ENCODE measurements around the gene CARD9. TPM values are rescaled to one million over a fixed set of nuclear protein-coding genes. Genes with fewer than 3 reads are reported as not detected.
A peak's percentile ranks its signal among the peaks of the same experiment; 100 is the strongest.

Gene CARD9
- polyA plus RNA-seq, 6 donors from 2014 or later: 0.16 to 0.52 (median 0.33) TPM; not detected in 1

DNA sequence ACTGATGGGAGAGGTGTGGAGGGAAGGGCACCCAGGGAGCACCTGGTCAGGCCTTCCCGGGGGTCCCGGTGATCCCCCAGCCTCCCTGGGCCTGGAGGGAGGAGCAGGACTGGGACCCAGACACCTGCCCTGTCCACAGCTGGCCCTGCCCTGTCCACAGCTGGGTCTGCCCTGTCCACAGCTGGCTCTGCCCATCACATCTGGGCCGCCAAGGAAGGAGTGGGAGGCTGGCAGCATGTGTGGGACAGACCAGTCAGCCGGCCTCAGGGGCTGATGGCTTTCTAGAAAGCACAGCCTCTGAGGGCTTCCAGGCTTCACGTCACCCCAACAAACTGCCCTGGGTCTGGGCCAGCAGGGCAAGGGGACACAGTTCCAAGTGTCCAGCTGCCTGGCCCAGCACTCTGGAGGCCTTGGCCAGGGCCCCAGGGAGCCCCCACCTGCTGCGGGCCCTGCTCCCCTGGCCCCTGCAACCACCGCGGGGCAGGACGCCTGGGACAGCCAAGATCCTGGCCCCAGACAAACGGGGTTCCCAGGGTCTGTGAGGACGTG is 22.1 kb downstream of the CARD9 start:
- H3K27me3 Mint-ChIP-seq: no peaks in the 10 kb centered on the region
- DNase-seq: no peak
- no peaks in the 10 kb centered on the region for H3K4me1 Mint-ChIP-seq
- H3K9me3 Mint-ChIP-seq: no peaks in the 10 kb centered on the region
- H3K4me3 Mint-ChIP-seq: no peak overlapping the region
- ATAC-seq (ENCODE audit: low read depth in 2 of 2): no peak
- no peak overlapping the region for H3K27ac Mint-ChIP-seq
- H3K36me3 Mint-ChIP-seq: no peaks in the 10 kb centered on the region

DNA sequence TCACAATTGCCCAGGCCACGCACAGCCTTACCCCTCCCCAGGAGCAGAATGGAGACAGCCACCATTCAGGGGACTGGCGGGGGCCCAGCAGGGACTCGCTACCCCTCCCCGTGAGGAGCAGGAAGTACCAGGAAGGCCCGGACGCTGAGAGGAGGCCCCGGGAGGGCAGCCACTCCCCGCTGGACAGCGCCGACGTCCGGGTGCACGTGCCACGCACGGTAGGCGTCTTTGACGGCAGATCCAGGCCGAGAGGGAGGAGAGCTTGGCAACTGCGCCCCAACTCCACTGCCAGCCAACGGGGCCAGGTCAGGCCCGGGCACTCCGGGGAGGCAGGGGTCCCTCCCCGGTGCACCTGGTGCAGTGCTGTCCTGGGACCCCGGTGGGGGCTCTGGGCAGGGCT is 23.9 kb downstream of the CARD9 start:
- Mint-ChIP-seq H3K4me3 (no peak overlapping the region), H3K27me3 (no peaks in the 10 kb centered on the region), H3K9me3 (no peaks in the 10 kb centered on the region), H3K27ac (no peak overlapping the region), H3K4me1 (no peaks in the 10 kb centered on the region), H3K36me3 (no peaks in the 10 kb centered on the region)
- no peak for DNase-seq
- no peak for ATAC-seq (ENCODE audit: low read depth in 2 of 2)

DNA sequence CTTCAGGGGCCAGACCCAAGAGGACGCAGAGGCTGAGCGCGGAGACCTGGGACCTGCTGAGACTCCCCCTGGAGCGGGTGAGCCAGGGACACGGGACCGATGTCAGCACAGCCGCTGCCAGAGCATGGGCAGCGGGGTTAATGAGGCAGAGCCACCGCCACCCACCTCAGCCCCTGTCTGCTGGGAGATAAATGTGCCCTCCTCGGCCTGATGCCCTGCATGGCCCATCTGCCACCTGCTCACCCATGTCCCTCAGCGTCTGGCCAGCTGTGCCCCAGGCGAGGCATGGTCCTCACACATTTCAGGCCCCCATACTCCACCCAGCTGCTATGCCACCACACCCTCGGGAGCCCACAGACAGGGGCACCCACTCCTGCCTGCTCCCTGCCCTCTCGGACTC is 24.8 kb downstream of the CARD9 start:
- Mint-ChIP-seq H3K4me1 (no peaks in the 10 kb centered on the region), H3K4me3 (no peak overlapping the region), H3K27me3 (no peaks in the 10 kb centered on the region), H3K9me3 (no peaks in the 10 kb centered on the region), H3K36me3 (no peaks in the 10 kb centered on the region), H3K27ac (no peak overlapping the region)
- DNase-seq (no peak), ATAC-seq (ENCODE audit: low read depth in 2 of 2) (no peak)

DNA sequence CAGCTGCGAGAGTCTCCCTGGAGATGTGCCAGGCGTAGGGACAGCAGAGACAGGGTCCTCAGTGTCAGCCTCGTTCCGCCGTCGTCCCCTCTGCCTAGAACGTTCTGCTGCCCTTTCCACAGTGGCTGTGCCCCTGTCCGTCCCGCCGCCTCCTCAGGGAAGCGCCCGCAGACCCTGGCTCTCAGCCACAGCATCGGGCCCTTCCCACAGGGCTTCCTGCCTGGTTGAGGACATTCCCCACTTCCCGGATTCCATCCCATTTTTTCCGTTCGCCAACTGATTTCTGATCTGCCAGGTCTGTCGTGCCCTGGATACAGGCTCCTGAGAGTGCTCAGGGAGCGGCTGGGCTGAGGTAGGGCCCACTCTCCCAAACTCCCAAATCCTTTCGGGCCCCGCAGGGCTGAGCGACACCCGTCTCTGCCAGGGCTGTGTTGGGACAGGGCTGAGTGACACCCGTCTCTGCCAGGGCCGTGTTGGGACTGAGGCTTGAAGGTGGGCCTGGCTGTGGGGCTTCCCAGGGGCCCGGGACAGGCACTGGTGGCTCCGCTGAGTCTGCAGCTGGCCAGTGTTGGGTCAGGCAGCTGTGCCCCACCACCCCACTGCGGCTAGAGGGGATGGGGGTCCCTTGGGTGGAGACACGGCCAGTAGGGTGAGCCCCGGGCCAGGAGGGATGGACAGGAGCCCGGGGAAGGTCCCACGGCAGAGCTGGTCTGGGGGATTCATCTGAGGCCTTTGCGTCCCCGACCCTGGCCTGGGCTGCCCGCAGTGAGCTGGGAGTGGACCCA is 25.8 kb downstream of the CARD9 start:
- no peaks in the 10 kb centered on the region for H3K9me3 Mint-ChIP-seq
- H3K27me3 Mint-ChIP-seq: no peaks in the 10 kb centered on the region
- no peaks in the 10 kb centered on the region for H3K4me1 Mint-ChIP-seq
- H3K4me3 Mint-ChIP-seq: no peak overlapping the region
- ATAC-seq (ENCODE audit: low read depth in 2 of 2): no peak
- DNase-seq: no peak
- no peaks in the 10 kb centered on the region for H3K36me3 Mint-ChIP-seq
- H3K27ac Mint-ChIP-seq: peak overlapping the region in 2 of 6 donors; percentile 74 to 86

DNA sequence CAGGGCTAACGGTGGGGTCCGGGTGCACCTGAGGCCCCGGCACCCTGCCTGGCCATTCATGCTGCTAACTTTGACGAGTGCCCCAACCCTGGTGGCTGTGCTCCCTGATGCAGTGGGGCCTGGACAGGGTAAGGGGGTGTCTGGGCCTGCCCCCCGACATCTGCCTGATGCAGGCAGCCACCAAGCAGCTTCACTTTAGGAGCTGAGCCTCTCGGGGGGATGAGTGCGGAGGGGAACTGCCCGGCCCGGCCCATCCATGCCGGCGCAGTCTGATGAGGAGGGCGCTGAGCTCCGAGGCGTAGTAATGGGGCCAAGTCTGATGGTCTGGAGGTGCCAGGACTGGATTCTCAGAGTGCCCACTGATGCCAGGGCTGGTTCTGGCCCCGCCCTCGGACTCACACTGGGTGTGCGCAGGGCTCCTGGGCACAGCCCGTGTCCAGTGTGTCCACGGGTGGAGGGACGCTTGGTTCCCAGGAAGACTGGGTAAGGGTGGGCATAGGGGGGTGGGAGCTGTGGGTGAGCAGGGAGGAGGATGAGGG is 26.5 kb downstream of the CARD9 start:
- no peak for ATAC-seq (ENCODE audit: low read depth in 2 of 2)

DNA sequence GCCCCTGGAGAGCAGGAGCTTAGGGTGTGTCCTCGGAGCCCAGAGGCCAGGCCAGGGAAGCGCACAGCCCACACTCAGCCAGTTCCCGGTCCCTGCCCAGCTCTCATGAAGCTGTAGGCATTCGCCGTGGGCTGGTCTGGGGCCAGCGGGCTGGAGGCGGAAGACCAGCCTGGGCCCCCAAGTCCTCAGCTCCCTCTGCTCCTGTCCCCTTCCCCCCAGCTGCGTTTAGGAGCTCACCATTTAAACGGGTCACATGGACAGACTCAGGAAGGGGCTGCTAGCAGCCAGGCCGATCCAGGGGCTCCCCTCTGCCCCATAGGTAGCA is 27.4 kb downstream of the CARD9 start:
- Mint-ChIP-seq H3K9me3 (no peaks in the 10 kb centered on the region), H3K36me3 (no peaks in the 10 kb centered on the region), H3K4me3 (no peak overlapping the region), H3K27ac (no peak overlapping the region), H3K27me3 (no peaks in the 10 kb centered on the region), H3K4me1 (no peaks in the 10 kb centered on the region)
- ATAC-seq (ENCODE audit: low read depth in 2 of 2) (no peak), DNase-seq (no peak)

More for the DNA sequence above, 26.5 kb downstream of the CARD9 start:
- Mint-ChIP-seq H3K9me3 (no peaks in the 10 kb centered on the region), H3K4me3 (no peak overlapping the region), H3K27ac (no peak overlapping the region), H3K27me3 (no peaks in the 10 kb centered on the region), H3K36me3 (no peaks in the 10 kb centered on the region), H3K4me1 (no peaks in the 10 kb centered on the region)
- DNase-seq: no peak

DNA sequence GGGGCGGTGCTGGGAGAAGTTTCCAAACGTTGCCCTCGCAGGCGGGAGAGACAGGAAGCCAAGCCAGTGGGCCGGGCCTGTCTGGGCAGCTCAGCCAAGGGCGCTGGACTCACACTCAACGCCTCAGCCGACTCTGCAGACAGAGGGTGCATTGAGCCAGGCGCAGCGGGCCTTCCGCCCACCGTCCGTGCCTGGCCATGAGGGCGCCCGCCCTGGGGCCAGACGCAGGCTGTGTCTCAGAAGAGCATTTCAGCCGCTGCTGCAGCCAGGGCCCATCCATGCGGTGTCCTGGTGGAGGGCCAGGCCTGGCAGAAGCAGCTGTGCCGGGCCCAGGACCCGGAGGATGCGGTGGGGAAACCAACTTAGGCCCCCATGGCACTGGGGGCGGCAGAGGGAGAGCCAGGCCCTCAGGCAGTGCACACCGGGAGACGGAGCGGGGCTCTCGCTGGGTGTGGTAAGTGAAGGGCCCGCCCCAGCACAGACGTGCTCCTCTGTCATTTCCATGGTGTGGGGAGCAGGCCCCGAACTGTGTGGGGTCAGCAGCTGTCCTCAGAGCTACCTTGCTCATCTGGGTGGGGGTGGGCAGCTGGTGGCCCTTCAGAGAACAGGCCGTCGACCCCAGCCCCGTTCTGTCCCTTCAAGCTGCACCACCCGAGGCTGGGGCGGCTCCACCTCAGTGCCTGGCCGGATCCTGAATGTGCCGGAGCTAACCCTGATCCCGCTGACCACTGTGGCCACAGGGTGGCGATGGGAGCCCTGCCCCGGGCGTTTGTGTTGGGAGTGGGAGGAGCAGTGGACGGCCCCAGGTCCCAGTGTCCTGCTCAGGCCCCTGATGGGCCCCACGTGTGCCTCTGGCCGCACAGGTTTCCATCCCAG is 27.9 kb downstream of the CARD9 start:
- DNase-seq (no peak), ATAC-seq (ENCODE audit: low read depth in 2 of 2) (no peak)
- Mint-ChIP-seq H3K27me3 (no peaks in the 10 kb centered on the region), H3K4me3 (no peak overlapping the region), H3K9me3 (no peaks in the 10 kb centered on the region), H3K4me1 (no peaks in the 10 kb centered on the region), H3K27ac (peak overlapping the region in 1 of 6 donors; percentile 82), H3K36me3 (no peaks in the 10 kb centered on the region)

DNA sequence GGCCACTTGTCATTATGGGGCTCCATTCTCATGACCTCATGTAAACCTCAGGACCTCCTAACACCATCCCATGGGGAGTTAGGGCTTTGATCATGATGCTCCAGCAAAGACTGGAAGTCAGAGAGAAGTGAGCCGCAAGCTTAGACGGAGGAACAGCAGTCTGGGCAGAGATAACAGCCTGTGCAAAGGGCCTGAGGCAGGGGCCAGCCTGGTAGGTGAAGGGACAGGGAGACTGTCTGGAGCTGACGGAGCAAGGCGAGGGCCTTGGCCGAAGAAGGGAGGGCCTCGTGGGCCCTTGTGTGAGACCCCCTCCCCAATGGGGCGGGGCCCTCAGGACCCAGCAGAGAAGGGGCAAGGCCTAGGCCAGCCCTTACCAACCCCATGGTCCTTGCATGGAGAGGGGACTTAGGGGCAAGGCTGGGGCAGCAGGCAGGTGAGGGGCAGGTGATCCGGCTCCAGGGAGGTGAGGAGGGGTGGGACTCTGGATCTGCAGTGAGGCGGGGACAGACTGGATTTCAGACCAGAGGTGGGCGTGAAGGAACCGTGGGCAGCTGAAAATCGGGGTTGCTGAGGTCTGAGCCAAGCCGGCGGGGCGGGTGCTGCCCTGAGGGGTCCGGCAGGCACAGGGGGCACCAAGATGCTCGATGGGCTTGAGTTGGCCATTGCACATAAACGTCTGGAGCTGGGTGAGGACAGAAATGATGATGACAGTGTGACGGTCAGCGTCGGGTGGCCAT is 28.8 kb downstream of the CARD9 start:
- Mint-ChIP-seq H3K4me3 (no peak overlapping the region), H3K27me3 (no peaks in the 10 kb centered on the region), H3K4me1 (no peaks in the 10 kb centered on the region), H3K9me3 (no peaks in the 10 kb centered on the region), H3K36me3 (no peaks in the 10 kb centered on the region), H3K27ac (peak overlapping the region in 1 of 6 donors; percentile 82)
- DNase-seq (no peak), ATAC-seq (ENCODE audit: low read depth in 2 of 2) (no peak)

DNA sequence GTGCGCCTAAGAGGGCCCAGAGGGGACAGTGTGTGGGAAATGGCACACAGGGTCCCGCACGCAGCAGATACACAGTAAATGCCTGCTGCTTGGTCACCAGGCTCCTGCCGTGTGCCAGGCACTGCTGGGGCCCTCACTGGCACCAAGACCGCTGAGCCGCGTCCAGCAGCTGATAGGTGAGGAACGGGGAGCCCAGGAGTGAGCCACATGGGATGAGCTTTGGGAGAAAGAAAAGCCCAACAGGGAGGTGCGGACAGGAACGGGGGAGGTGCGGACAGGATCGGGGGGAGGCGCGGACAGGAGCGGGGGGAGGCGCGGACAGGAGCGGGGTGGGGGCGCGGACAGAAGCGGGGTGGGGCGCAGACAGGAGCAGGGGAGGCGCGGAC is 29.6 kb downstream of the CARD9 start:
- Mint-ChIP-seq H3K27ac (no peak overlapping the region), H3K4me3 (no peak overlapping the region), H3K9me3 (no peaks in the 10 kb centered on the region), H3K27me3 (no peaks in the 10 kb centered on the region), H3K4me1 (no peaks in the 10 kb centered on the region), H3K36me3 (no peaks in the 10 kb centered on the region)
- ATAC-seq (ENCODE audit: low read depth in 2 of 2) (no peak), DNase-seq (no peak)

DNA sequence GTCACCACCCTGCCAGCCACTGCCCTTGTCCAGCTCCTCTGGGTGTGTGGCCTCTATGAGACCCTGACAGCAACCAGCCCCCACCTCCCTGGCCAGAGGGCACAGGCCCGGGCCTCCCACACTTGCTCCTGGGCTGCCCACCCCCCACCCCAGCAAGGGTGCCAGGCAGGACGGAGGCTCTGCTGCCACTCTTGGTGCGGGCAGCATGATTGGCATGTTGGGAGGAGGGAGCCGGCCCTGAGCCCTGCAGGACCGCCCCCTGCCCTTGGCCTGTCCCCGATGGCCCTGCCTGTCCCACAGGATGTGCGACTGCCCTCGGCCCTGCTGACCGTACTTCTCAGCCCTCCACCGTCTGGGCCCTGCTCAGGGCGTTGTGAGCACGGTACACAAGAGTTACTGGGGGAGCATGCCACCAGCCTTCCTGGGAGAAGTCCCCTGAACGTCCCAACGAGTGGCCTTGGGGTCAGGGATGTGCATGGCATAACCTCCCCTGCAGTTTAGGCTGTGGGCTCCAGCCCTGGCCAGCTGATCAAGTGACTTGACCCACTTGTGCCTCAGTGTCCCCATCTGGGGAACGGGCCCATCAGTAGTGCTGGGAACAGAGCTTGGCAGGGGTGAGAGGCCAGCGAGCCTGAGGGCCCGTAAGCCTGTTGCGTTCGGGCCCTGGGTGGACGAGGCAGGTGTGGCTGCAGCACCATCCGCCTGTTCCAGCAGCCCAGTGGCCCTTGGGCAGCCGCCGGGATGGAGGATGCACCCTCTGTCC is 30.2 kb downstream of the CARD9 start:
- H3K27me3 Mint-ChIP-seq: no peaks in the 10 kb centered on the region
- peak overlapping the region in 2 of 8 donors; percentile 9 to 64 for H3K4me3 Mint-ChIP-seq
- ATAC-seq (ENCODE audit: low read depth in 2 of 2) (no peak), DNase-seq (no peak)
- H3K27ac Mint-ChIP-seq: peak overlapping the region in 2 of 6 donors; percentile 59 to 75
- no peaks in the 10 kb centered on the region for H3K9me3 Mint-ChIP-seq
- no peaks in the 10 kb centered on the region for H3K36me3 Mint-ChIP-seq
- no peaks in the 10 kb centered on the region for H3K4me1 Mint-ChIP-seq

DNA sequence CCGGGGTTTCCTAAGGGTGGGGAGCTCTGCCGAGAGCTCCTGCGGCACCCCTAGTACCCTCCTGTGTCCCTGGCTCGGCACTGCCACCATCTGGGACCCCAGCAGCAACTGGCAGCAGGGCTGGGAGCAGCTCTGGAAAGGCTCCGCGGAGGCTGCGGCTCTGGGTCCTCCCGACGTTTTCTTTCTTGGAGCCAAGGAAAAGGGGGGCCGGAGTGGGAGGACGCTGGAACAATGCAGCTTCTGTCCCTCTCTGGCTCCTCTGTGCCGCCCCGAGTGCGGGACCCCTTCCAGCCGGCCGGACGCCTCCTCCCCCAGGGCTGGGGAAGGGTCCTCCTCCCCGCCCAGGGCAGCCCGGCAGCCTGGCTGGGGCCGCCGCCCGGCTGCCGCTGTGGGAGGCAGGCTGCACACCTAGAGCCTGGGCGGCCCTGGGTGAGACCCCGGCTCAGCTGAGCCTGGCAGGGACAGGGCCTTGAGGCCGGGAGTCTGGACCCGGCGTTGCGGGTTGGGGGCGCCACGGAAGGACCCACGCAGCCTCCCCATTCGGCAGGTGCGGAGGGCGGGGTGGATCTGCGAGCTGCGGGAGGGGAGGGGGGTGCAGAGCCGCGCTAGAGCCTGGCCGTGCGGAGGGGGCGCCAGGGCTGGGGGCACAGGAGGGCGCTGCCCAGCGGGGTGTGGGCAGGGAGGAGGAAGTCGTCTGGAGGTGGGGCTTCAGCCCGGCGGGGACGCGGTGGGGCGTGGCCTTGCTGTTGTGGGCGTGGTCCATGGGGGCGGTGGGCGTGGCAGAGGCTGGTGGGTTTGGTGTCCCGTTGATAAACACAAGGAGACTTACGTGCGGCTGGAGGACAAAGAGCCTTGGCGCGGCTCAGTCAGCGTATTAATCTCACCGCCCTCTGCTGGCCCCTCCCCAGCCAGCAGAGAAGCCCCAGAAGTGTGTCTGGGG is 31.0 kb downstream of the CARD9 start:
- no peaks in the 10 kb centered on the region for H3K4me1 Mint-ChIP-seq
- no peaks in the 10 kb centered on the region for H3K36me3 Mint-ChIP-seq
- H3K27ac Mint-ChIP-seq: no peak overlapping the region
- no peaks in the 10 kb centered on the region for H3K27me3 Mint-ChIP-seq
- H3K4me3 Mint-ChIP-seq: peak overlapping the region in 3 of 8 donors; percentile 9 to 44 (median 28)
- peak; percentile 32 for DNase-seq
- ATAC-seq (ENCODE audit: low read depth in 2 of 2): peak; percentile 78 to 82
- no peaks in the 10 kb centered on the region for H3K9me3 Mint-ChIP-seq

DNA sequence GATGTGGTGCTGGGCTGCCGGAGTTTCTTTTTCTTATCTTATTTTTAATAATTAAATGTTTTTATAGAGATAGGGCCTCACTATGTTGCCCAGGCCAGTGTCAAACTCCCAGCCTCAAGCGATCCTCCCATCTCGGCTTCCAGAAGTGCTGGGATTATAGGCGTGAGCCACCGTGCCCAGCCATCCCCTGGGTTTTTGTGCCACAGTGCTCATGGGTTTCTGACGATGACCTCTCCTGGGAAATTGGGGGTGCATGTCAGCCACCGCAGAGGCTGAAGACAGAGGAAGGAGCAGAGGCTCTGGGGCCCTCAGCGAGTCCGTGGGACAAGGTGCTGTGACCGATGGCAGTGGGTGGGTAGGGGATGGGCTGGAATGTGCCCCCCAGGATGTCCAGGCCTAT is 31.7 kb downstream of the CARD9 start:
- no peaks in the 10 kb centered on the region for H3K9me3 Mint-ChIP-seq
- no peak overlapping the region for H3K4me3 Mint-ChIP-seq
- no peaks in the 10 kb centered on the region for H3K36me3 Mint-ChIP-seq
- H3K4me1 Mint-ChIP-seq: no peaks in the 10 kb centered on the region
- H3K27me3 Mint-ChIP-seq: no peaks in the 10 kb centered on the region
- DNase-seq: no peak
- H3K27ac Mint-ChIP-seq: no peak overlapping the region
- ATAC-seq (ENCODE audit: low read depth in 2 of 2): no peak

Data from naive B cell (primary cell).